Hepatocyte (in vitro differentiated cells): Measurements from ENCODE around the gene CTNNA3. TPM values are rescaled to one million over a fixed set of nuclear protein-coding genes. Genes with fewer than 3 reads are reported as not detected.

Source experiments
- DNase-seq: peaks from one replicate; pipeline ENCODE4 v3.0.0-alpha.2; 2016; ENCODE audit warnings: low spot score
- H2AFZ ChIP-seq: fragments of 200-600 bp; sonication (generic); 2 replicates; pipeline ENCODE4 v1.6.0; 2016; ENCODE audit warnings: antibody characterized with exemption, mild to moderate bottlenecking
- H3K27ac ChIP-seq: fragments of 200-600 bp; sonication (generic); 2 replicates; pipeline ENCODE4 v1.5.1; 2016; ENCODE audit warnings: mild to moderate bottlenecking
- H3K27me3 ChIP-seq: fragments of 200-600 bp; sonication (generic); 2 replicates; pipeline ENCODE4 v1.6.1; 2016
- H3K36me3 ChIP-seq: fragments of 200-600 bp; sonication (generic); replicated peaks from 2 replicates; pipeline ENCODE4 v1.5.1; 2016; ENCODE audit warnings: low read depth; ENCODE audit not compliant: insufficient read depth
- H3K4me1 ChIP-seq: fragments of 200-600 bp; sonication (generic); 2 replicates; pipeline ENCODE4 v1.5.1; 2016; ENCODE audit warnings: mild to moderate bottlenecking, moderate library complexity; ENCODE audit not compliant: insufficient read depth
- H3K4me2 ChIP-seq: fragments of 200-600 bp; sonication (generic); 2 replicates; pipeline ENCODE4 v1.6.0; 2016
- H3K4me3 ChIP-seq: fragments of 200-600 bp; sonication (generic); 2 replicates; pipeline ENCODE4 v1.5.1; 2016; ENCODE audit warnings: mild to moderate bottlenecking
- H3K79me2 ChIP-seq: fragments of 200-600 bp; sonication (generic); 2 replicates; pipeline ENCODE4 v1.6.0; 2017; ENCODE audit warnings: mild to moderate bottlenecking
- H3K9me2 ChIP-seq: fragments of 200-600 bp; sonication (generic); replicated peaks from 2 replicates; pipeline ENCODE4 v1.6.0; 2017; ENCODE audit warnings: mild to moderate bottlenecking; ENCODE audit not compliant: insufficient read depth
- H3K9me3 ChIP-seq: fragments of 200-600 bp; sonication (generic); 2 replicates; pipeline ENCODE4 v1.5.1; 2016; ENCODE audit warnings: low read depth, mild to moderate bottlenecking
- H4K20me1 ChIP-seq: fragments of 200-600 bp; sonication (generic); 2 replicates; pipeline ENCODE4 v1.6.0; 2016; ENCODE audit warnings: mild to moderate bottlenecking; ENCODE audit not compliant: insufficient read depth, poor library complexity, severe bottlenecking
- EZH2 ChIP-seq: fragments of 200-600 bp; sonication (generic); IDR thresholded peaks from 2 replicates; pipeline ENCODE4 v1.6.1; 2016; ENCODE audit warnings: antibody characterized with exemption, mild to moderate bottlenecking, borderline replicate concordance
- EZH2phosphoT487 ChIP-seq: fragments of 200-600 bp; sonication (generic); IDR thresholded peaks from one replicate; pipeline ENCODE4 v1.6.1; 2018; ENCODE audit warnings: antibody characterized with exemption, mild to moderate bottlenecking, low read depth, moderate library complexity; ENCODE audit not compliant: unreplicated experiment, severe bottlenecking
- WGBS: methylation state at CpG from one replicate; pipeline ENCODE4 v1.1.6; 2016; ENCODE audit warnings: low lambda C conversion rate; ENCODE audit errors: missing lambda C conversion rate; 5-methylcytosine and 5-hydroxymethylcytosine counted together
- polyA plus RNA-seq: library from polyadenylated mRNA; unstranded; fragments of >200 nt; fragmentation: Nextera tagmentation; extraction: Ambion mirVana; gene quantifications from 2 replicates; pipeline ENCODE4 v1.2.1, GENCODE V29; 2016
- total RNA-seq: library from RNA; depleted of rRNA; stranded (reverse); fragments of >200 nt; gene quantifications from 2 replicates; pipeline ENCODE4 v1.2.3, GENCODE V29; 2014
- TF ChIP-seq, protein P1 (sequence below): fragments of 200-600 bp; sonication (generic); IDR thresholded peaks from 2 replicates; pipeline ENCODE4 v1.5.1; 2016; ENCODE audit warnings: antibody characterized with exemption, mild to moderate bottlenecking; ENCODE audit not compliant: poor library complexity

Gene CTNNA3
- total and polyA plus RNA-seq, 2 experiments from 2014 or later = 12.9 to 25.9 TPM

DNA sequence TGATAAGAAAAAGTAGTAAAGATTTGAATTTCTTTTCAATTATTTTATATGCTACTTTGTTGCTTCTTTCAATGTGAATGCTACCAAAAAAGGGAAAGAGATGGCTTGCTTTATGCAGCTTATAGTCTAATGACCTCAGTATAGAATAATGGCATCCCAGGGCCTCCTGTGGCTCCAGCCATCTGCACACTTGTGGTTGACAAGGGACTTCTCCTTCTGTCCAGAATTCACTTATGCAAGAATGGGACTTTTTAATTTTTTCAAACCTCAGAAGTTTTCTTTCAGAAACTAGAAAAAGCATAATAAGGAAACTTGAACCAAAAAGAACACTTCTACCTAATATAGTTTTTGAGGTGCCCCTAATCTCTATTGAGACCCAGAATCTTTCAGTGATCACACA is 310.9 kb downstream of the CTNNA3 start:
- Histone ChIP-seq H3K36me3 (no peaks in the 10 kb centered on the region), H3K9me2 (no peaks in the 10 kb centered on the region), H3K27me3 (no peaks in the 10 kb centered on the region), H3K4me3 (no peak overlapping the region), H3K4me2 (no peak overlapping the region), H3K79me2 (no peaks in the 10 kb centered on the region), H3K9me3 (no peaks in the 10 kb centered on the region), H2AFZ (no peak overlapping the region), H4K20me1 (no peaks in the 10 kb centered on the region), H3K4me1 (no peaks in the 10 kb centered on the region), H3K27ac (no peak overlapping the region)
- TF ChIP-seq, protein P1, sequence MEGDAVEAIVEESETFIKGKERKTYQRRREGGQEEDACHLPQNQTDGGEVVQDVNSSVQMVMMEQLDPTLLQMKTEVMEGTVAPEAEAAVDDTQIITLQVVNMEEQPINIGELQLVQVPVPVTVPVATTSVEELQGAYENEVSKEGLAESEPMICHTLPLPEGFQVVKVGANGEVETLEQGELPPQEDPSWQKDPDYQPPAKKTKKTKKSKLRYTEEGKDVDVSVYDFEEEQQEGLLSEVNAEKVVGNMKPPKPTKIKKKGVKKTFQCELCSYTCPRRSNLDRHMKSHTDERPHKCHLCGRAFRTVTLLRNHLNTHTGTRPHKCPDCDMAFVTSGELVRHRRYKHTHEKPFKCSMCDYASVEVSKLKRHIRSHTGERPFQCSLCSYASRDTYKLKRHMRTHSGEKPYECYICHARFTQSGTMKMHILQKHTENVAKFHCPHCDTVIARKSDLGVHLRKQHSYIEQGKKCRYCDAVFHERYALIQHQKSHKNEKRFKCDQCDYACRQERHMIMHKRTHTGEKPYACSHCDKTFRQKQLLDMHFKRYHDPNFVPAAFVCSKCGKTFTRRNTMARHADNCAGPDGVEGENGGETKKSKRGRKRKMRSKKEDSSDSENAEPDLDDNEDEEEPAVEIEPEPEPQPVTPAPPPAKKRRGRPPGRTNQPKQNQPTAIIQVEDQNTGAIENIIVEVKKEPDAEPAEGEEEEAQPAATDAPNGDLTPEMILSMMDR = no peak
- TF ChIP-seq EZH2phosphoT487 (no peak), EZH2 (no peak)
- no peak for DNase-seq

DNA sequence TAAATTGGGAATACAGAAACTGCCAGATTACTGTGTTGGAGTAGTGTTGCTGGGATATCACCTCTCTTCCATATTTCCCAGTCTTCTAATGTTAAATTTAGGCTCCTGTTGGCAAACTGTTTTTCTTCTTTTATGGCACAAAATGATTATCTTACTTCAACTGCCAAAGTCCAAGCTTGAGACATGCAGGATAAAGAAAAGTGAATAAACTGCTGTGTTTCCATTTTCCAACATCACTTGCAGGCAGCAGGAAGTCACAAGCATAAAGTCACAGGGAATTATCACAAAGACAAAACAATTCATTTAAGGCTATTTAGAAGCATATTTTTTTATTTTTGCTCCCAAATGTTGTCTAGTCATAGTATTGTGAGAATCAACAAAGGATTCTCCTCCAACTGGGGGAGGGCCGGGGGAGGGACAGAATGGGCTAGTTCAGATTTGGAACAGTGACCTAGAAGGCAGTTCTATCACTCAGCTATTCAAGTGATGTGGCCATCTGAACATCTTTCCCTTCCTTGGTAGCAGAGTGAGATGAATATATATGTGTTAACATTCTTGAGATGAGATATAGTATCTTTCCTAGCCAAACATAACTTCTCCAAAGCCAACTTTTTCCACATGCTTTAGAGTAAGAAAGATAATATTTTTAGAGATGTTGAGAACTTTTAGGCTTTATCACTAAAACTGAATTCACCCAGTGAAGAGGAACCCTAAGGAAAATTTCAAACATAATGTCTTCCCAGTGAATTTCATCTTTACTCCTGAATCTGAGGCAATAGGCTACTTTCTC is 364.7 kb downstream of the CTNNA3 start:
- Histone ChIP-seq H3K36me3 (no peaks in the 10 kb centered on the region), H2AFZ (no peak overlapping the region), H3K9me3 (no peaks in the 10 kb centered on the region), H3K79me2 (no peaks in the 10 kb centered on the region), H3K27me3 (no peaks in the 10 kb centered on the region), H3K9me2 (no peaks in the 10 kb centered on the region), H3K27ac (no peak overlapping the region), H3K4me1 (no peaks in the 10 kb centered on the region), H3K4me3 (no peak overlapping the region), H4K20me1 (no peaks in the 10 kb centered on the region), H3K4me2 (peak overlapping the region; percentile 15)
- peak; percentile 7 for DNase-seq
- no peak for TF ChIP-seq EZH2phosphoT487
- TF ChIP-seq EZH2 = no peak
- TF ChIP-seq, protein P1 = no peak
- 87% methylated on average over 1 of the region's 1 CpG for WGBS

DNA sequence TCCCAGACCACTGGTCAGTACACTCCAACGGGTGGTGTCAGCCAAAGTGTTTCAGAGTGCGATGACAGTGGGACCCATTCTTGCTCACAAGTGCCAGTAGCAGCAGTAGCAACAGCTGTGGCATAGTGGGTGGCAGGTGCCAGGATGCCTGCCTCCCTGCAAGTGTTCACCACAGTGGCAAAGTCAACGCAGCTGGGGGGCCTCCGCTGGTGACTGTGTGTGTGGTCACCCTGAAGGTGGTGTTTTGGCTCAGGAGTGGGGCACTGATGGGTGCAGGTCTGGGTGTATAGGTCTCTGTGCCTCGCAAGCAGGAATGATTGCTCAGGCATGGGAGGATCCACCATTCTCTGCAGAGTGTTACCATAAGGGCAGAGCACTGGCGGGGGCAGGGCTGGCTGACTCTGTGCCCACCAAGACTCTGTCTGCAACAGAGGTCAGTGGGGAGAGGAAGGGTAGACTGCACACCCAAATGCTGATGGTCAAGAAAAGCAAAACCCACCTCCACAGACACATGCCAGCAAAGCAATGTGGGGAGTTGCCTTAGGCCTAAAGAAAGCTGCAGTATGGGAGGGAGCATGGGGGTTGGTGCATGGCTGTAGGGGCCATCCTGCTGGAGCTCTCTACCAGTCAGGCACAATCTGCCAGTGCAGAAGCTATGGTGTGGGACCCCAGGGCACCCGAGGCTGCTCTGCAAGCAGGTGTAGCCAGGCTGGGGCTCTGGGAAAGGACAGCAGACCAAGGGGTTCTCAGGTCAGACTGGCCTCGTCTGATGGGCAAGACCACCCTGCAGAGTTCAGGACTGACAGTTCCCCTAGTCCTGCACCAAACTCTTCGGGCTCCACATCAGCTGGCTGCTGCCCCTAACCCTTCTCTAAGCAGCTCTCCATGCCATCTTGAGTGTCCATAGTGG is 368.1 kb downstream of the CTNNA3 start:
- no peaks in the 10 kb centered on the region for H3K79me2 ChIP-seq
- TF ChIP-seq, protein P1 = no peak
- no peak for TF ChIP-seq EZH2phosphoT487
- no peak for TF ChIP-seq EZH2
- H3K27ac ChIP-seq = no peak overlapping the region
- no peaks in the 10 kb centered on the region for H3K9me3 ChIP-seq
- no peaks in the 10 kb centered on the region for H4K20me1 ChIP-seq
- 79% methylated on average over 9 of the region's 9 CpGs for WGBS
- no peak overlapping the region for H3K4me3 ChIP-seq
- H3K27me3 ChIP-seq = no peaks in the 10 kb centered on the region
- no peaks in the 10 kb centered on the region for H3K9me2 ChIP-seq
- H3K4me1 ChIP-seq = no peaks in the 10 kb centered on the region
- H3K36me3 ChIP-seq = no peaks in the 10 kb centered on the region
- H2AFZ ChIP-seq = no peak overlapping the region
- DNase-seq = no peak
- no peak overlapping the region for H3K4me2 ChIP-seq
